Neural progenitor cell (in vitro differentiated cells): ENCODE results near the gene LPA.

Experiments used
- EZH2 ChIP-seq: fragments of 200-600 bp; sonication (generic); IDR thresholded peaks from 2 replicates; pipeline ENCODE4 v1.6.1; 2017; ENCODE audit warnings: antibody characterized with exemption, mild to moderate bottlenecking, moderate library complexity
- EZH2phosphoT487 ChIP-seq: fragments of 200-600 bp; sonication (generic); IDR thresholded peaks from 2 replicates; pipeline ENCODE4 v1.6.1; 2017; ENCODE audit warnings: antibody characterized with exemption
- TF ChIP-seq, protein P1 (sequence below): fragments of 200-600 bp; sonication (generic); IDR thresholded peaks from 2 replicates; pipeline ENCODE4 v1.5.1; 2017; ENCODE audit warnings: antibody characterized with exemption, mild to moderate bottlenecking

DNA sequence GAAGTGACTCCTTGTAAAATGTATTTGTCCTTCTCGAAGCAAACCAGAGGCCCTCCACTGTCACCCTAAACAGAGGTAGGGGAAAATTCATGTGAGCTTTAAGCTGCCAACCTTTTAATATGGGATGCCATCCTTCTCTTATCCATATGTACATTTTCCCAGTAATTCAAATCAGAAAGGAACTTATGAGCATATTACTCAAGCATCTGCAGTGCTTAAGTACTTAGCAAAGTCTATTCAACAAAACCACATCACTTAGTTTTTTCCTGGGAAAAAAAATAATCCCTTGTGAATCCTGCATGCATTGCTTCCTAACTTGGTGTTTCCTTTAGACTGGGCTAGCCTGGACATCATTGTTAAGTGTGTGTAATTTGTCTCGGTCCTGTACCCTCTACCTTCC is 132.2 kb downstream of the LPA start:
- TF ChIP-seq, protein P1, sequence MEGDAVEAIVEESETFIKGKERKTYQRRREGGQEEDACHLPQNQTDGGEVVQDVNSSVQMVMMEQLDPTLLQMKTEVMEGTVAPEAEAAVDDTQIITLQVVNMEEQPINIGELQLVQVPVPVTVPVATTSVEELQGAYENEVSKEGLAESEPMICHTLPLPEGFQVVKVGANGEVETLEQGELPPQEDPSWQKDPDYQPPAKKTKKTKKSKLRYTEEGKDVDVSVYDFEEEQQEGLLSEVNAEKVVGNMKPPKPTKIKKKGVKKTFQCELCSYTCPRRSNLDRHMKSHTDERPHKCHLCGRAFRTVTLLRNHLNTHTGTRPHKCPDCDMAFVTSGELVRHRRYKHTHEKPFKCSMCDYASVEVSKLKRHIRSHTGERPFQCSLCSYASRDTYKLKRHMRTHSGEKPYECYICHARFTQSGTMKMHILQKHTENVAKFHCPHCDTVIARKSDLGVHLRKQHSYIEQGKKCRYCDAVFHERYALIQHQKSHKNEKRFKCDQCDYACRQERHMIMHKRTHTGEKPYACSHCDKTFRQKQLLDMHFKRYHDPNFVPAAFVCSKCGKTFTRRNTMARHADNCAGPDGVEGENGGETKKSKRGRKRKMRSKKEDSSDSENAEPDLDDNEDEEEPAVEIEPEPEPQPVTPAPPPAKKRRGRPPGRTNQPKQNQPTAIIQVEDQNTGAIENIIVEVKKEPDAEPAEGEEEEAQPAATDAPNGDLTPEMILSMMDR = no peak
- TF ChIP-seq EZH2 (no peak), EZH2phosphoT487 (no peak)
